ENCODE measurements around the gene FBLN2. TPM values are rescaled to one million over a fixed set of nuclear protein-coding genes. Genes with fewer than 3 reads are reported as not detected.

Gene FBLN2
- total and polyA plus RNA-seq, 2 of the 4 experiments (the other 2 are of a cell fraction) = 11.8 to 60.8 TPM

DNA sequence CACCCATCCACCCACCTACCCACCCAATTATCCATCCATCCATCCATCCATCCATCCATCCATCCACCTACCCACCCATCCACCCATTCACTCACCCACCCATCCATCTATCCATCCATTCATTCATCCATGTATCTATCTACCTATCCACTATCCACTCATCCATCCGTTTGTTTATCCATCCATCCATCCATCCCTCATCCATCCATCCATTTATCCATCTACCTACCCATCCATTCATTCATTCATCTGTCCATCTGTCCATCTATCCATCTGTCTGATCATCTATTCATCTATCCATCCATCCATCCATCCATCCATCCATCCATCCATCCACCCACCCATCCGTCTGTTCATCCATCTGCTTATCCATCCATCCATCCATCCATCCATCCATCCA is 65.7 kb downstream of the FBLN2 start:
- Histone ChIP-seq H4K20me1 (ENCODE audit: insufficient read depth, low read length) (no peaks in the 10 kb centered on the region), H3K4me2 (ENCODE audit: low read depth, low read length) (no peak overlapping the region), H2AK5ac (ENCODE audit: low read depth, low read length) (no peak overlapping the region), H3K9me1 (ENCODE audit: insufficient read depth, low read length) (no peaks in the 10 kb centered on the region), H3K27me3 (ENCODE audit: control insufficient read depth, insufficient read depth, low read length) (no peaks in the 10 kb centered on the region), H4K91ac (ENCODE audit: insufficient read depth, low read depth, low read length) (no peak overlapping the region), H3K4me3 (ENCODE audit: insufficient read depth, low read depth, low read length) (no peak overlapping the region), H2BK120ac (ENCODE audit: low read depth, low read length) (no peak overlapping the region), H2AFZ (replicated peaks; ENCODE audit: low read length, poor library complexity) (no peak overlapping the region), H4K5ac (ENCODE audit: low read depth, low read length) (no peak overlapping the region), H3K36me3 (ENCODE audit: control insufficient read depth, insufficient read depth, low read length) (no peaks in the 10 kb centered on the region), H3K79me1 (ENCODE audit: low read depth in 1 of 2, low read length in 2 of 2) (no peaks in the 10 kb centered on the region), H3K4ac (ENCODE audit: low read depth, low read length) (no peak overlapping the region), H2BK5ac (ENCODE audit: low read depth, low read length, poor library complexity, severe bottlenecking) (no peak overlapping the region), H3K9me3 (ENCODE audit: control insufficient read depth, insufficient read depth, low read length) (no peaks in the 10 kb centered on the region), H3K18ac (ENCODE audit: low read depth, low read length) (no peak overlapping the region), H2AK9ac (replicated peaks; ENCODE audit: low read depth, low read length, poor library complexity) (no peak overlapping the region), H3K9ac (ENCODE audit: low read depth, low read length) (no peak overlapping the region), H3K56ac (ENCODE audit: extremely low read depth, insufficient read depth, low read length) (no peak overlapping the region), H3K14ac (replicated peaks; ENCODE audit: low read depth, low read length) (no peak overlapping the region), H2BK15ac (ENCODE audit: low read depth, low read length) (no peak overlapping the region), H4K8ac (ENCODE audit: low read depth in 2 of 2, low read length in 2 of 2) (no peak overlapping the region), H3K4me1 (ENCODE audit: control insufficient read depth, insufficient read depth, low read length) (peaks cover 2% of the 10 kb centered on the region; the same call in 1 of the 2 replicates), H2BK20ac (ENCODE audit: low read depth, low read length) (no peak overlapping the region), H3K23ac (ENCODE audit: low read depth, low read length) (no peak overlapping the region), H3K27ac (ENCODE audit: insufficient read depth, low read length) (no peak overlapping the region)
- WGBS, 2 experiments (ENCODE audit: extremely low coverage in 2 of 2, insufficient read length in 1 of 2) = 64% methylated on average over 2 of the region's 2 CpGs; no CpG with 5 or more reads in 1 of the 2 experiments
- ChIA-PET CTCF (no interaction called here), POLR2A (ENCODE audit: unreplicated experiment) (no interaction called here)
- ATAC-seq (ENCODE audit: low read depth) = no peak
- no TSS peak for BruUV-seq (replicated peaks)
- no peak for TF ChIP-seq NFE2L2 (IDR thresholded peaks at IDR 0.05; ENCODE audit: low read depth, low read length)
- TF ChIP-seq, protein P1, sequence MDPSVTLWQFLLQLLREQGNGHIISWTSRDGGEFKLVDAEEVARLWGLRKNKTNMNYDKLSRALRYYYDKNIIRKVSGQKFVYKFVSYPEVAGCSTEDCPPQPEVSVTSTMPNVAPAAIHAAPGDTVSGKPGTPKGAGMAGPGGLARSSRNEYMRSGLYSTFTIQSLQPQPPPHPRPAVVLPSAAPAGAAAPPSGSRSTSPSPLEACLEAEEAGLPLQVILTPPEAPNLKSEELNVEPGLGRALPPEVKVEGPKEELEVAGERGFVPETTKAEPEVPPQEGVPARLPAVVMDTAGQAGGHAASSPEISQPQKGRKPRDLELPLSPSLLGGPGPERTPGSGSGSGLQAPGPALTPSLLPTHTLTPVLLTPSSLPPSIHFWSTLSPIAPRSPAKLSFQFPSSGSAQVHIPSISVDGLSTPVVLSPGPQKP (IDR thresholded peaks at IDR 0.05; ENCODE audit: borderline replicate concordance, low read depth, low read length) = no peak
- no peak for TF ChIP-seq SMC3 (IDR thresholded peaks at IDR 0.05; ENCODE audit: low read depth, low read length)
- no peak for TF ChIP-seq RFX5 (IDR thresholded peaks at IDR 0.05; ENCODE audit: low read depth, low read length)
- no peak for TF ChIP-seq RAD21 (IDR thresholded peaks at IDR 0.05; ENCODE audit: low read length)
- no peak for TF ChIP-seq BHLHE40 (IDR thresholded peaks at IDR 0.05; ENCODE audit: low read depth, low read length)
- no peak for TF ChIP-seq FOS (IDR thresholded peaks at IDR 0.05; ENCODE audit: low read depth, low read length)
- DNase-seq = no peak
- intact Hi-C loops (cut with micrococcal nuclease) = no loop called here
- in situ Hi-C loops (cut with MboI; ENCODE audit: low sequenced_read_pairs) = no loop called here
- dilution Hi-C loops (cut with HindIII; ENCODE audit: low sequenced_read_pairs, unreplicated experiment) = no loop called here

All from IMR-90 (cell line).